Endodermal cell (in vitro differentiated cells): ENCODE data around the gene DUS2. TPM values are rescaled to one million over a fixed set of nuclear protein-coding genes. Genes with fewer than 3 reads are reported as not detected.

Experiments used
- DNase-seq: peaks from one replicate; pipeline ENCODE4 v3.0.0-alpha.2; 2017
- H3K27ac ChIP-seq: 2 replicates; pipeline ENCODE4 v1.5.1; 2013; ENCODE audit warnings: mild to moderate bottlenecking, low read depth, low read length, moderate library complexity
- H3K27me3 ChIP-seq: 2 replicates; pipeline ENCODE4 v1.6.1; 2013; ENCODE audit warnings: mild to moderate bottlenecking, low read length, moderate library complexity; ENCODE audit not compliant: insufficient read depth, control insufficient read depth, poor library complexity, severe bottlenecking
- H3K36me3 ChIP-seq: 2 replicates; pipeline ENCODE4 v1.7.0; 2013; ENCODE audit warnings: mild to moderate bottlenecking, low read length, moderate library complexity; ENCODE audit not compliant: control insufficient read depth, insufficient read depth
- H3K4me1 ChIP-seq: one replicate; pipeline ENCODE4 v1.7.0; 2013; ENCODE audit warnings: low read length; ENCODE audit not compliant: control insufficient read depth, insufficient read depth
- H3K4me3 ChIP-seq: 2 replicates; pipeline ENCODE4 v1.5.1; 2013; ENCODE audit warnings: mild to moderate bottlenecking, low read length, moderate library complexity
- H3K9ac ChIP-seq: 2 replicates; pipeline ENCODE4 v1.6.1; 2013; ENCODE audit warnings: mild to moderate bottlenecking, low read length, moderate library complexity; ENCODE audit not compliant: poor library complexity, severe bottlenecking; ENCODE audit errors: extremely low read depth
- H3K9me3 ChIP-seq: 2 replicates; pipeline ENCODE4 v1.6.1; 2013; ENCODE audit warnings: mild to moderate bottlenecking, low read length, moderate library complexity; ENCODE audit not compliant: control insufficient read depth
- H3K27ac Mint-ChIP-seq: 2 replicates; pipeline ENCODE4 v1.8.0; 2020; ENCODE audit warnings: mixed read lengths
- H3K27me3 Mint-ChIP-seq: 2 replicates; pipeline ENCODE4 v1.8.0; 2021; ENCODE audit warnings: mild to moderate bottlenecking, mixed read lengths; ENCODE audit not compliant: insufficient read depth
- H3K36me3 Mint-ChIP-seq: 2 replicates; pipeline ENCODE4 v1.8.0; 2020; ENCODE audit warnings: low read depth, mixed read lengths
- H3K4me1 Mint-ChIP-seq: 2 replicates; pipeline ENCODE4 v1.8.0; 2020; ENCODE audit warnings: mixed read lengths
- H3K4me3 Mint-ChIP-seq: 2 replicates; pipeline ENCODE4 v1.8.0; 2020; ENCODE audit warnings: mild to moderate bottlenecking, moderate library complexity, mixed read lengths
- H3K9me3 Mint-ChIP-seq: 2 replicates; pipeline ENCODE4 v1.8.0; 2020; ENCODE audit warnings: mild to moderate bottlenecking, mixed read lengths
- CTCF ChIP-seq: fragments of 200-600 bp; sonication (generic); conservative IDR thresholded peaks from 2 replicates; pipeline ENCODE4 v1.5.0; 2021; ENCODE audit warnings: antibody characterized with exemption, mild to moderate bottlenecking
- WGBS, 2 experiments: methylation state at CpG; one replicate each; pipeline versions ENCODE4 v1.1.5 to v1.1.7; 2013; ENCODE audit warnings: missing lambda C conversion rate in 2 of 2, mixed read lengths in 1 of 2; ENCODE audit not compliant: insufficient coverage in 1 of 2, insufficient read length in 1 of 2; 5-methylcytosine and 5-hydroxymethylcytosine counted together
- total RNA-seq, 2 donors: library from RNA; stranded (reverse); fragmentation: NEBNext Ultra II Directional in 1 of 2; extraction: Animal tissue kit (Norgen Biotek cat#: 25700) in 1 of 2; gene quantifications; 2 replicates in 1 of 2; 3 replicates in 1 of 2; pipeline ENCODE4 v1.2.1, GENCODE V29; 2021

The DUS2 gene
- total RNA-seq, 2 donors from 2014 or later, result 23.4 to 24.0 TPM

DNA sequence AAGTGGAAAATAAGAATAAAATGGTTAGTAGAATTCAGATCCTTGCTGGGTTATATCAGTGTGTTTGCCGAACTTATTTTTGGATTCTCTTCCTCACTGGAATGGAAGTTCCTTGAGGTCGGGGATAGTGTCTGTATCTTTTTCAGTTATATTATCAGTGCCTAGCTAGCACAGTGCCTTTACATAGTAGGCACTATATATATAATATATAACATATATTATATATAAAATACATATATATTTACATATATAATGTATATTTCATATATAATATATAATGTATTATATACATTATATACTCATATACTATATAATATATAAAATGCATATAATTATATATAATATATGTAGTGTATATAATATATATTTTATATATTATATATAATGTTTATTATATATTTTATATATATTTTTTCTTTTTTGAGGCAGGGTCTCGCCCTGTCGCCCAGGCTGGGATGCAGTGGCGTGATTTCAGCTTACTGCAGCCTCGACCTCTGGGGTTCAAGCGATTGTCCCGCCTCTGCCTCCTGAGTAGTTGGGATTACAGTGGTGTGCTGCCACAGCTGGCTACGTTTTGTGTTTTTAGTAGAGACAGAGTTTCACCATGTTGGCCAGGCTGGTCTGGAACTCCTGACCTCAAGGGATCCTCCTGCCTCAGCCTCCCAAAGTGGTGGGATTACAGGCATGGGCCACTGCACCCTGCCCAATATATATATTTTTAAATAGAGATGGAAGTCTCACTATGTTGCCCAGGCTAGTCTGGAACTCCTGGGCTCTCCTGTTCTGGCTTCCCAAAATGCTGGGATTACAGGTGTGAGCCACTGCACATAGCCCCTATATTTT lies 65.3 kb downstream of the DUS2 start:
- Histone ChIP-seq H3K36me3 (no peaks in the 10 kb centered on the region), H3K9me3 (no peaks in the 10 kb centered on the region), H3K4me3 (no peak overlapping the region), H3K9ac (no peak overlapping the region), H3K27ac (no peak overlapping the region), H3K27me3 (no peaks in the 10 kb centered on the region), H3K4me1 (peaks cover 16% of the 10 kb centered on the region)
- H3K27me3 Mint-ChIP-seq, result no peaks in the 10 kb centered on the region
- H3K9me3 Mint-ChIP-seq, result no peaks in the 10 kb centered on the region
- no peak overlapping the region for H3K27ac Mint-ChIP-seq
- no peak for DNase-seq
- no peaks in the 10 kb centered on the region for H3K36me3 Mint-ChIP-seq
- H3K4me3 Mint-ChIP-seq, result no peak overlapping the region
- 90 to 92% methylated on average over 2 to 8 of the region's 9 CpGs for WGBS, 2 experiments
- TF ChIP-seq CTCF, result no peak
- peaks cover 34% of the 10 kb centered on the region for H3K4me1 Mint-ChIP-seq

DNA sequence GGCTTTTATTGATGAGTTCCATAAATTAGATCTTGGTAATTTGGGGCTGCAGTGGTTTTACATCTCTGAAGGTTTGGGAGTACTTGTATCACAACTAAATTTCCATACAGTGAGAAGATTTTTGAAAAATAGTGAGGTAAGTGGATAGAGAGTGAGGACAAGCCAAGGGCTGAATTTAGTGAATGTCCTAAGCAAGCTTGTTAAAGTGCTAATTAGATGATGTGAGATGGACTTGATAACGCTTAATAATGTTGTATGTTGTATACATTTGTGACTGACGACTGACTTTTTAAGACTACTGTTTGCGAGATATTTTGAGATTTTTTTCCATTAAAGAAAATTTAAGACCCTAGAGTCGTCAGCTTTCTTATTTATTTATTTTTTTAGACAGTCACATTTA lies 66.0 kb downstream of the DUS2 start:
- H3K4me3 ChIP-seq, result no peak overlapping the region
- H3K9ac ChIP-seq, result no peak overlapping the region
- Mint-ChIP-seq H3K4me1 (peaks cover 28% of the 10 kb centered on the region), H3K4me3 (no peak overlapping the region), H3K9me3 (no peaks in the 10 kb centered on the region), H3K27me3 (no peaks in the 10 kb centered on the region), H3K36me3 (no peaks in the 10 kb centered on the region), H3K27ac (no peak overlapping the region)
- H3K9me3 ChIP-seq, result no peaks in the 10 kb centered on the region
- no peaks in the 10 kb centered on the region for H3K36me3 ChIP-seq
- H3K27ac ChIP-seq, result no peak overlapping the region
- peaks cover 15% of the 10 kb centered on the region for H3K4me1 ChIP-seq
- WGBS, 2 experiments, result 95 to 100% methylated on average over 2 to 3 of the region's 4 CpGs
- H3K27me3 ChIP-seq, result no peaks in the 10 kb centered on the region
- no peak for TF ChIP-seq CTCF
- no peak for DNase-seq

GRCh38 chr16:68090130-68090529 lies 67.0 kb downstream of the DUS2 start:
- Histone ChIP-seq H3K9me3 (no peaks in the 10 kb centered on the region), H3K27me3 (no peaks in the 10 kb centered on the region), H3K36me3 (no peaks in the 10 kb centered on the region), H3K27ac (no peak overlapping the region), H3K9ac (no peak overlapping the region), H3K4me1 (peaks cover 11% of the 10 kb centered on the region), H3K4me3 (peak overlapping the region; percentile 21)
- no peaks in the 10 kb centered on the region for H3K36me3 Mint-ChIP-seq
- H3K4me1 Mint-ChIP-seq, result peaks cover 32% of the 10 kb centered on the region
- no peaks in the 10 kb centered on the region for H3K27me3 Mint-ChIP-seq
- no peak for DNase-seq
- no CpG with 5 or more reads among the region's 3 CpGs for WGBS, 2 experiments
- no peaks in the 10 kb centered on the region for H3K9me3 Mint-ChIP-seq
- no peak for TF ChIP-seq CTCF
- H3K4me3 Mint-ChIP-seq, result no peak overlapping the region
- H3K27ac Mint-ChIP-seq, result no peak overlapping the region
